MM.1S (cell line): ENCODE results near the gene SCUBE1.
"Not testable (repeated sequence)": the region's sequence is repeated elsewhere in the genome, so short reads cannot be mapped to it uniquely, and the experiment has no call there.

Experiments
- EZH2 ChIP-seq: fragments of 300-600 bp; sonication (generic); optimal IDR thresholded peaks from 2 replicates; pipeline ENCODE3; 2017; ENCODE audit warnings: low read depth, mild to moderate bottlenecking, antibody characterized with exemption, low read length, mixed read lengths
- EZH2phosphoT487 ChIP-seq: fragments of 300-600 bp; sonication (generic); IDR thresholded peaks from 2 replicates; pipeline ENCODE4 v1.6.1; 2018; ENCODE audit warnings: antibody characterized with exemption, low read length
- TF ChIP-seq, protein P1 (sequence below): fragments of 300-600 bp; sonication (generic); IDR thresholded peaks from 2 replicates; pipeline ENCODE4 v1.5.1; 2016; ENCODE audit warnings: antibody characterized with exemption, low read length, mixed read lengths

DNA sequence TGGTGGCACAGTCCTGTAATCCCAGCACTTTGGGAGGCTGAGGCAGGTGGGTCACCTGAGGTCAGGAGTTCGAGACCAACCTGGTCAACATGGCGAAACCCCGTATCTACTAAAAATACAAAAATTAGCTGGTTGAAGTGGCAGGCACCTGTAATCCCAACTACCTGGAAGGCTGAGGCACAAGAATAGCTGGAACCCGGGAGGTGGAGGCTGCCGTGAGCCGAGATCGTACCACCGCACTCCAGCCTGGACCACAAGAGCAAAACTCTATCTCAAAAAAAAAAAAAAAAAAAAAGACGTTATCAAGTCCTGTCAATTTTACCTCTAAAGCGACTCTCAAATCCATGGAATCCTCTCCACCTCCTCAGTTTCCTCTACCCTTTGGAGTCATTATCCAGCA is 12.5 kb upstream of the SCUBE1 start:
- TF ChIP-seq, protein P1, sequence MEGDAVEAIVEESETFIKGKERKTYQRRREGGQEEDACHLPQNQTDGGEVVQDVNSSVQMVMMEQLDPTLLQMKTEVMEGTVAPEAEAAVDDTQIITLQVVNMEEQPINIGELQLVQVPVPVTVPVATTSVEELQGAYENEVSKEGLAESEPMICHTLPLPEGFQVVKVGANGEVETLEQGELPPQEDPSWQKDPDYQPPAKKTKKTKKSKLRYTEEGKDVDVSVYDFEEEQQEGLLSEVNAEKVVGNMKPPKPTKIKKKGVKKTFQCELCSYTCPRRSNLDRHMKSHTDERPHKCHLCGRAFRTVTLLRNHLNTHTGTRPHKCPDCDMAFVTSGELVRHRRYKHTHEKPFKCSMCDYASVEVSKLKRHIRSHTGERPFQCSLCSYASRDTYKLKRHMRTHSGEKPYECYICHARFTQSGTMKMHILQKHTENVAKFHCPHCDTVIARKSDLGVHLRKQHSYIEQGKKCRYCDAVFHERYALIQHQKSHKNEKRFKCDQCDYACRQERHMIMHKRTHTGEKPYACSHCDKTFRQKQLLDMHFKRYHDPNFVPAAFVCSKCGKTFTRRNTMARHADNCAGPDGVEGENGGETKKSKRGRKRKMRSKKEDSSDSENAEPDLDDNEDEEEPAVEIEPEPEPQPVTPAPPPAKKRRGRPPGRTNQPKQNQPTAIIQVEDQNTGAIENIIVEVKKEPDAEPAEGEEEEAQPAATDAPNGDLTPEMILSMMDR = not testable (repeated sequence)
- not testable (repeated sequence) for TF ChIP-seq EZH2, EZH2phosphoT487
